AG10803 (cell line): ENCODE data around the gene CHMP2A.

Experiments
- DNase-seq: peaks from one replicate; pipeline ENCODE4 v3.0.0; 2010; ENCODE audit warnings: low read depth
- H3K4me3 ChIP-seq: 2 replicates; pipeline ENCODE4 v1.5.1; 2011; ENCODE audit warnings: mild to moderate bottlenecking, low read length, control low read depth
- TF ChIP-seq, protein P1 (sequence below): conservative IDR thresholded peaks from 2 replicates; pipeline ENCODE4 v1.5.1; 2011; ENCODE audit warnings: mild to moderate bottlenecking, low read length, control low read depth, inconsistent platforms

Gene CHMP2A

DNA sequence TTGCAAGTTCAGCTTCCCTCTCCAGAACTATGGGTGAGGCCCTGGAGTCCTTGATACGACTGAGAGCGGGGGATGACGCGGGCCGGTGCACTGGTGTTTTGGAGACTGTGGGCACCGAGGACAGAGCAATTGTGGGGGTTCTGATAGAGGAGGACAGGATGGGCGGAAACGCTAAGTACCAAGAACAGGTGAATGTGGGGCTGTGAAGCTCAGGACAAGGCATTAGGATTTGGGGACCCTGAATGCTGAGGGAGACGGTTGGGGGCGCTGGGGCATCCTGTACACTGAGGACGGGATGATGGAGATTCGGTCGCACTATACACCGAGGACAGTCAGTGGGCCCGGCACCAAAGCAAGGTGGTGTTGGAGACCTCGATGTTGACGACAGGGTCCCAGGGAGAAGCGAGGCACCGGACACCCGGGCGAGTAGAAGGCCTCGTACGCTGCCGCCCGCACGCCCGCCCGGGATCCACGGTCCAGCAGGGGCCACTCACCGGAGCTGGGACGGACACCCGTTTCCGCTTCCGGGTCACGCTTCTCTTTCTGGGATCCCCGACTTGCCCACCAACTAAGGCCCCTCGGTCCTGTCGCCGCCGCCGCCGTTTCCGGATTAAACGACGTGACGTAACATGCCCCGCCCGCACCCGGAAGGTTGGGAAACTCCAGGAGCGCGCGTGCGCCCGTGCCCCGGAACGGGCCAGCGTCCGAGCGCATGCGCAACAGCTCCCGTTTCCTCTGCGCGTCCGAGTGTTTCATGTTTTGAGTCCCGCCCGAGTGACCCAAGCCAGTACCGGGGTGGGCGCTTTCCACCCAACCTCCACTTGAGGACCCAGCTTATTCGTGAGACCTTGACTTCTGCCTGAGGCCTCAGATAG is at the start of gene CHMP2A:
Gene CHMP2A, minus strand, starts transcription at position 612 of the 875 bp plus-strand sequence. CDS start 893 bp downstream, outside the sequence.
- DNase-seq: peak; percentile 97
- TF ChIP-seq, protein P1, sequence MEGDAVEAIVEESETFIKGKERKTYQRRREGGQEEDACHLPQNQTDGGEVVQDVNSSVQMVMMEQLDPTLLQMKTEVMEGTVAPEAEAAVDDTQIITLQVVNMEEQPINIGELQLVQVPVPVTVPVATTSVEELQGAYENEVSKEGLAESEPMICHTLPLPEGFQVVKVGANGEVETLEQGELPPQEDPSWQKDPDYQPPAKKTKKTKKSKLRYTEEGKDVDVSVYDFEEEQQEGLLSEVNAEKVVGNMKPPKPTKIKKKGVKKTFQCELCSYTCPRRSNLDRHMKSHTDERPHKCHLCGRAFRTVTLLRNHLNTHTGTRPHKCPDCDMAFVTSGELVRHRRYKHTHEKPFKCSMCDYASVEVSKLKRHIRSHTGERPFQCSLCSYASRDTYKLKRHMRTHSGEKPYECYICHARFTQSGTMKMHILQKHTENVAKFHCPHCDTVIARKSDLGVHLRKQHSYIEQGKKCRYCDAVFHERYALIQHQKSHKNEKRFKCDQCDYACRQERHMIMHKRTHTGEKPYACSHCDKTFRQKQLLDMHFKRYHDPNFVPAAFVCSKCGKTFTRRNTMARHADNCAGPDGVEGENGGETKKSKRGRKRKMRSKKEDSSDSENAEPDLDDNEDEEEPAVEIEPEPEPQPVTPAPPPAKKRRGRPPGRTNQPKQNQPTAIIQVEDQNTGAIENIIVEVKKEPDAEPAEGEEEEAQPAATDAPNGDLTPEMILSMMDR: no peak
- H3K4me3 ChIP-seq: peak within 1 kb of the TSS; percentile 94

DNA sequence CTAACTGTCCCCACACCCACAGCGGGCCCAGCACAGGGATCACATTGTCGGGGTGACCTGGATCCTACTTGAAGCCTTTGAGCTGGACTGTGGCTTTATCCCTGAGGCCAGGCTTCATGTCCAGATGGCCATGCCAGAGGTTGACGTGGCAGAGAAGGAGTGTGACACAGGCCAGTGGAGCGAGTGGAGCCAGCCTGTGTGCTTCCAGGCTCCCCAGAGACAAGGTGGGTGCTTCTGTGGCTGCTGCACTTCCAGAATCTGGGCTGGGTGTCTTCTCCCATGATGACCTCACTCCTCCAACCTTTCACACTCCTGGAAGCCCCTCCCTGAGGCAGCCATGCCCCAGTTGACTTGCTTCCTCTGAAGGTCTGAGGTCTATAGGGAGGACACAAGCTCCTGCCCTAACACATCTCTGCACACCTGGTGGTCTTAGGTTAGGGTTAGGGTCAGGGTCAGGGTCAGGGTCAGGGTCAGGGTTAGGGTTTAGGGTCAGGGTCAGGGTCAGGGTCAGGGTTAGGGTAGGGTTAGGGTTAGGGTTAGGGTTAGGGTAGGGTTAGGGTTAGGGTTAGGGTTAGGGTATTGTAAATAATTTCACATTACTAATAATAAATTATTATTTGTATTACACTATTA is 31.3 kb upstream of the CHMP2A start:
- no peak overlapping the region for H3K4me3 ChIP-seq
- DNase-seq: no peak
- TF ChIP-seq, protein P1: no peak

DNA sequence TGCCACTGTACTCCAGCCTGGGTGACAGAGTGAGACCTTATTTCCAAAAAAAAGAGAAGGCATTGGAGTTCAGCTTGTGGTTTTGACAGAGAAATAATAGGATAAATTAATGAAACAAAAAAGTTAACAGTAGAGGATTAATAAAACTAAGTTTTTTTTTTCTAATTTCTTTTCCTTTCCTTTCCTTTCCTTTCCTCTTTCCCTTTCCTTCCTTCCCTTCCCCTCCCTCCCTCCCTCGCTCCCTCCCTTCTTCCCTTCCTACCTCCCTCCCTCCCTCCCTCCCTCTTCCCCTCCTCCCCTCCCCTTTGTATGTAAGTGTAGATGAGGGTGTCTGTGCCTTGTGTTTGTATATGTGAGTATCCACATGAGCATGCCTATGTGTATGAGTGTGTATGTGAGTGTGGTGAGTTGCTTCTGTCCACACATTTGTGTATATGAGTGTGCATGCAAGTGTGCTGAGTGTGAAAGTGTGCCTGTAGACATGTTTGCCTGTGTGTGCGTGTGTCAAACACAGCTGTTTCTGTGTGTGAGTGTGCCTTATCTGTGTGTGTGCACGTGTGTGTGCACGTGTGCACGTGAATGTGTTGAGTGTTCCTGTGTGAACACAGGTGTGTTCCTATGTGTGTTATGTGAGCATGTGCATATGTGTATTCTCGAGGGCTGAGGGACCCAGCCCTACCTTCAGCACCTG is 30.7 kb upstream of the CHMP2A start:
- TF ChIP-seq, protein P1: no peak

DNA sequence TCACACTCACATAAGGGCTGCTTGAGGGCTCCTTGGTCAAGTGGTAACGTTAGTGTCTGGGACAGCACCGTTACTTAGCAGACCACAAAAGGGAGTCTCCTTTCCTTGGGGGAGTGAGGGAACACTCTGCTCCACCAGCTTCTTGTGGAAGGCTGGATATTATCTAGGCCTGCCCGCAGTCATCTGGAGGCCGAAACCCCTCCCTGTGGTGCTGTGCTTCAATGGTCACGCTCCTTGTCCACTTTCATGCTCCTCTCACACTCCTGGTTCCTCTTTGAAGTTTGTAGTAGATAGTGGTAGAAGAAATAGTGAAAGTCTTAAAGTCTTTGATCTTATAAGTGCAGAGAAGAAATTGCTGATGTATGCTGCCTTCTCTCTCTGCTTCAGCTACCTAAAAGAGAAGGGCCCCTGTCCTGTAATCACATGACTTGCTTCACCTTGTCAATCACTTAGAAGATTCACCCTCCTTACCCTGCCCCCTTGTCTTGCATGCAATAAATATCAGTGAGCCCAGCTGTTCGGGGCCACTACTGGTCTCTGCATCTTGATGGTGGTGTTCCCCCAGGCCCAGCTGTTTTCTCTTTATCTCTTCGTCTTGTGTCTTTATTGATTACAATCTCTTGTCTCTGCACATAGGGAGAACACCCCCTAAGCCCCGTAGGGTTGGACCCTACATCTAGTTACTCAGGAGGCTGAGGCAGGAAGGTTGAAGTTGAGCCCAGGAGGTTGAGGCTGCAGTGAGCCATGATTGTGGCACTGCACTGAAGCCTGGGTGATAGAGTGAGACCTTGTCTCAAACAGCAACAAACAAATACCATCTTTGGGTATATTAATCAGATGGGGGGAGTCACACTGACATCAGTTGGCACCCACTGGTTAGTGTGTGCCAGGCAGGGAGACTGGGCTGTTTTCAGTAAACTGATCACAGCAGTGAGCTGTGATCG is 29.9 kb upstream of the CHMP2A start:
- H3K4me3 ChIP-seq: no peak overlapping the region
- DNase-seq: no peak
- TF ChIP-seq, protein P1: no peak

More for the DNA sequence above, 30.7 kb upstream of the CHMP2A start:
- no peak overlapping the region for H3K4me3 ChIP-seq
- DNase-seq: no peak

DNA sequence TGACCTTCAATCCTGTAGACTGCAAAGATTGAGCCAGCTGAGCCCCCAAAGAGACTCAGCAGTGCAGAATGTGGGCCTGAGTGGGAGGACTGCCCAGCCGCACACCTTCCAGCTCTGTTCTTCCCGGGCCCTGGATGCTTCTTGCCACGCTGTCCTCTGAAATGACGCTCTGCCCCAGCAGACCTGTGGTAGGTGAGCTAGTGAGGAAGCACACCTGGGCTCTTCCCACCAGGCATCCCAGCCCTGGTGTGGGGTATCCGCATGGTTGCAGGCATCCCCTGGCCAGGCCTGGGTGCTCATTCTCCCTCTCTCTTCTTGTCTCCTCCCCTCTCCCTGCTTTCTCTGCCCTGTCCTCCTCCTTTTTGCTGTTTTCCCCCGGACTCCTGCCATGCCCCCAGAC is 28.1 kb upstream of the CHMP2A start:
- DNase-seq: no peak
- TF ChIP-seq, protein P1: no peak
- H3K4me3 ChIP-seq: no peak overlapping the region
